A673 (cell line): ENCODE measurements around the gene ERAP2. TPM values are rescaled to one million over a fixed set of nuclear protein-coding genes. Genes with fewer than 3 reads are reported as not detected.

Experiments
- Bru-seq: library from RNA; stranded (reverse); fragments of 400-500 nt; gene quantifications from one replicate; lab custom pipeline; 2021; lab: Mats Ljungman, UMichigan
- BruChase-seq, 2 experiments: library from RNA; stranded (reverse); fragments of 400-500 nt; gene quantifications; one replicate each; lab custom pipeline; 2021; lab: Mats Ljungman, UMichigan
- BruUV-seq: library from RNA; stranded (reverse); fragments of 400-500 nt; replicated peaks from 2 replicates; lab custom pipeline; 2021; lab: Mats Ljungman, UMichigan
- CTCF ChIA-PET: fragments of 300-600 bp; sonication (Branson Sonifier 250); formaldehyde crosslinking; loops from one replicate; lab custom pipeline; 2022; ENCODE audit warnings: antibody characterized with exemption; lab: Charles Lee
- POLR2A ChIA-PET: fragments of 300-600 bp; sonication (Branson Sonifier 250); formaldehyde crosslinking; loops from one replicate; lab custom pipeline; 2022; ENCODE audit warnings: antibody characterized with exemption; ENCODE audit not compliant: low non-redundant PET; lab: Charles Lee
- DNase-seq: peaks from one replicate; pipeline ENCODE4 v3.0.0-alpha.2; 2015; ENCODE audit warnings: low spot score
- H3K27ac ChIP-seq: fragments of 200-600 bp; sonication (generic); 2 replicates; pipeline ENCODE4 v1.5.1; 2016; ENCODE audit warnings: mixed run types, low read depth, mild to moderate bottlenecking, mixed read lengths, antibody characterized with exemption, low read length; ENCODE audit not compliant: poor library complexity, severe bottlenecking
- H3K27me3 ChIP-seq: fragments of 200-600 bp; sonication (generic); replicated peaks from 2 replicates; pipeline ENCODE4 v1.6.1; 2017; ENCODE audit warnings: mixed run types, low read depth, mild to moderate bottlenecking, mixed read lengths, antibody characterized with exemption, low read length; ENCODE audit not compliant: insufficient read depth, poor library complexity
- H3K36me3 ChIP-seq: fragments of 200-600 bp; sonication (generic); 2 replicates; pipeline ENCODE4 v1.6.1; 2016; ENCODE audit warnings: mixed run types, mild to moderate bottlenecking, mixed read lengths, antibody characterized with exemption, low read length; ENCODE audit not compliant: insufficient read depth, poor library complexity, severe bottlenecking
- H3K4me1 ChIP-seq: fragments of 200-600 bp; sonication (generic); 2 replicates; pipeline ENCODE4 v1.6.1; 2017; ENCODE audit warnings: mixed run types, mild to moderate bottlenecking, mixed read lengths, antibody characterized with exemption, low read length; ENCODE audit not compliant: insufficient read depth, poor library complexity, severe bottlenecking
- H3K4me3 ChIP-seq: fragments of 200-600 bp; sonication (generic); 2 replicates; pipeline ENCODE4 v1.5.1; 2016; ENCODE audit warnings: low read depth, mixed run types, mild to moderate bottlenecking, mixed read lengths, low read length; ENCODE audit not compliant: poor library complexity, severe bottlenecking
- H3K9me3 ChIP-seq: fragments of 200-600 bp; sonication (generic); 2 replicates; pipeline ENCODE4 v1.6.1; 2016; ENCODE audit warnings: mixed run types, low read depth, mild to moderate bottlenecking, mixed read lengths, antibody characterized with exemption, low read length; ENCODE audit not compliant: poor library complexity, severe bottlenecking
- EZH2 ChIP-seq: fragments of 200-600 bp; sonication (generic); IDR thresholded peaks from 2 replicates; pipeline ENCODE4 v1.6.1; 2017; ENCODE audit warnings: borderline replicate concordance, low read depth, mild to moderate bottlenecking, mixed read lengths, antibody characterized with exemption, low read length; ENCODE audit not compliant: poor library complexity, severe bottlenecking
- intact Hi-C: fragments of 100-400 bp; cut with micrococcal nuclease; formaldehyde crosslinking; loops from one replicate; pipeline ENCODE4 v1.10.0; 2022; ENCODE audit not compliant: unreplicated experiment
- long read RNA-seq: library from polyadenylated mRNA; stranded (forward); transcript quantifications from one replicate; pipeline ENCODE4 v2.0.0, GENCODE V29; 2022
- total RNA-seq: library from RNA; stranded (reverse); gene quantifications from 2 replicates; pipeline ENCODE4 v1.2.3, GENCODE V29; 2021
- TF ChIP-seq, protein P1 (sequence below): fragments of 300-800, 200-600 bp; sonication (generic); conservative IDR thresholded peaks from 2 replicates; pipeline ENCODE4 v1.5.1; 2017; ENCODE audit warnings: low read depth, mild to moderate bottlenecking, antibody characterized with exemption, low read length, moderate library complexity, mixed read lengths

Gene ERAP2
- total RNA-seq (2.0 and 2.6 TPM in 2 replicates), Bru-seq, nascent RNA (percentile 45 among the genes with signal in this experiment), BruChase-seq, experiment 1, labeled RNA remaining after a 2-hour chase (percentile 42 among the genes with signal in this experiment), BruChase-seq, experiment 2, labeled RNA remaining after a 6-hour chase (percentile 33 among the genes with signal in this experiment)
- long read RNA-seq, partial matches to known transcripts, result 0 of 1 reads
- long read RNA-seq, other reads (novel, unspliced or antisense), result 1 of 1 reads

GRCh38 chr5:96876292-96876850 lies at the start of gene ERAP2:
Gene ERAP2, plus strand, starts transcription at chr5:96876500. Its CDS starts 3,186 bp downstream, at chr5:96879686.
- peak within 1 kb of the TSS; percentile 46 for H3K4me3 ChIP-seq
- no peaks in the 10 kb centered on the region for H3K36me3 ChIP-seq
- ChIA-PET CTCF (no interaction called here), POLR2A (no interaction called here)
- H3K27ac ChIP-seq, result peak within 1 kb of the TSS; percentile 26
- TF ChIP-seq, protein P1, sequence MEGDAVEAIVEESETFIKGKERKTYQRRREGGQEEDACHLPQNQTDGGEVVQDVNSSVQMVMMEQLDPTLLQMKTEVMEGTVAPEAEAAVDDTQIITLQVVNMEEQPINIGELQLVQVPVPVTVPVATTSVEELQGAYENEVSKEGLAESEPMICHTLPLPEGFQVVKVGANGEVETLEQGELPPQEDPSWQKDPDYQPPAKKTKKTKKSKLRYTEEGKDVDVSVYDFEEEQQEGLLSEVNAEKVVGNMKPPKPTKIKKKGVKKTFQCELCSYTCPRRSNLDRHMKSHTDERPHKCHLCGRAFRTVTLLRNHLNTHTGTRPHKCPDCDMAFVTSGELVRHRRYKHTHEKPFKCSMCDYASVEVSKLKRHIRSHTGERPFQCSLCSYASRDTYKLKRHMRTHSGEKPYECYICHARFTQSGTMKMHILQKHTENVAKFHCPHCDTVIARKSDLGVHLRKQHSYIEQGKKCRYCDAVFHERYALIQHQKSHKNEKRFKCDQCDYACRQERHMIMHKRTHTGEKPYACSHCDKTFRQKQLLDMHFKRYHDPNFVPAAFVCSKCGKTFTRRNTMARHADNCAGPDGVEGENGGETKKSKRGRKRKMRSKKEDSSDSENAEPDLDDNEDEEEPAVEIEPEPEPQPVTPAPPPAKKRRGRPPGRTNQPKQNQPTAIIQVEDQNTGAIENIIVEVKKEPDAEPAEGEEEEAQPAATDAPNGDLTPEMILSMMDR, result no peak
- no peak for TF ChIP-seq EZH2
- intact Hi-C loops, result loop anchor here (5.0 kb wide), 1 partner anchor 61 kb away; the partner anchor contains the start of gene LNPEP
- no peaks in the 10 kb centered on the region for H3K9me3 ChIP-seq
- peaks cover 7% of the 10 kb centered on the region for H3K4me1 ChIP-seq
- no peaks in the 10 kb centered on the region for H3K27me3 ChIP-seq
- BruUV-seq, result no TSS peak
- peak; percentile 36 for DNase-seq

DNA sequence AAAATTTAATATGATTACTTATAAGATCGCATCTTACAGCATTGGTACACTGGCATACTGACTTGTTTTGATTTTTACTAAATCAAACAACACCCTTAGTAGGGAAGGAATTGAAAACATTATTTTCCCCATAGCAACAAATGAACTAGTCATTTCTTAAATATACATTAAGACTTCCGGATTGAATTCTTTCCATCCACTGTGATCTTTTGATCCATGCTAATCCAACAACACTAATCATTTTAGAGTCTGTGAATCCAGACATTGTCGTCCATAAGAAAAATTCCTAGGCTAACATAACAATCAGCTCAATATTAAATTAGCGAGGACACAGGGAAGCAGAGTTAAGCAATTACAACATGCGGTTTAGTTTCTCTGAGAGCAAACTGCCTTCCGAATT lies 47.0 kb upstream of the ERAP2 start:
- no peaks in the 10 kb centered on the region for H3K9me3 ChIP-seq
- intact Hi-C loops, result no loop called here
- DNase-seq, result no peak
- H3K4me3 ChIP-seq, result no peak overlapping the region
- H3K27me3 ChIP-seq, result no peaks in the 10 kb centered on the region
- TF ChIP-seq, protein P1, result no peak
- no peak for TF ChIP-seq EZH2
- POLR2A ChIA-PET, result no interaction called here
- no peaks in the 10 kb centered on the region for H3K4me1 ChIP-seq
- no TSS peak for BruUV-seq
- CTCF ChIA-PET, result no interaction called here
- no peaks in the 10 kb centered on the region for H3K36me3 ChIP-seq
- H3K27ac ChIP-seq, result no peak overlapping the region

DNA sequence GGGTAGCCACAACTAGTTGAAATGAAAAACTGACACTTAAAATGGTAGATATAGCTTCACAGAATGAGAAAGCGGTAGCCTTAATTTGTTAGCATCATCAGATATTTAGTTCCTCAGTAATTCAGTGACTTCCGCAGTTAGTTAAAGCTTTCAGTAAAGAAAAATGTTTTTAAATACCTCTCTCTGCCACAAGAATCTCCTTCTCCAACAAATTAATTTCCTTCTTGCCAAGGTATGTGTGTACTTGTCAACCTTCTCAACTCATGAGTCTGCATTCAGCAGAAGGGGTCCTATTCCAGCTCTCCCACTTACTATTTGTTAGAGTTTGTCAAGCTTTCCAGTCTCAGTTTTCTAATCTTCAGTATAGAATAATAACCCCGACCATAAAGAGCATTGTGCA lies 42.3 kb upstream of the ERAP2 start:
- intact Hi-C loops, result no loop called here
- POLR2A ChIA-PET, result no interaction called here
- H3K36me3 ChIP-seq, result no peaks in the 10 kb centered on the region
- CTCF ChIA-PET, result no interaction called here
- no peak overlapping the region for H3K4me3 ChIP-seq
- H3K27ac ChIP-seq, result no peak overlapping the region
- H3K4me1 ChIP-seq, result no peaks in the 10 kb centered on the region
- no peaks in the 10 kb centered on the region for H3K27me3 ChIP-seq
- no TSS peak for BruUV-seq
- H3K9me3 ChIP-seq, result no peaks in the 10 kb centered on the region
- DNase-seq, result no peak
- TF ChIP-seq, protein P1, result no peak
- no peak for TF ChIP-seq EZH2
